ENCODE measurements around the gene NOTUM.

DNA sequence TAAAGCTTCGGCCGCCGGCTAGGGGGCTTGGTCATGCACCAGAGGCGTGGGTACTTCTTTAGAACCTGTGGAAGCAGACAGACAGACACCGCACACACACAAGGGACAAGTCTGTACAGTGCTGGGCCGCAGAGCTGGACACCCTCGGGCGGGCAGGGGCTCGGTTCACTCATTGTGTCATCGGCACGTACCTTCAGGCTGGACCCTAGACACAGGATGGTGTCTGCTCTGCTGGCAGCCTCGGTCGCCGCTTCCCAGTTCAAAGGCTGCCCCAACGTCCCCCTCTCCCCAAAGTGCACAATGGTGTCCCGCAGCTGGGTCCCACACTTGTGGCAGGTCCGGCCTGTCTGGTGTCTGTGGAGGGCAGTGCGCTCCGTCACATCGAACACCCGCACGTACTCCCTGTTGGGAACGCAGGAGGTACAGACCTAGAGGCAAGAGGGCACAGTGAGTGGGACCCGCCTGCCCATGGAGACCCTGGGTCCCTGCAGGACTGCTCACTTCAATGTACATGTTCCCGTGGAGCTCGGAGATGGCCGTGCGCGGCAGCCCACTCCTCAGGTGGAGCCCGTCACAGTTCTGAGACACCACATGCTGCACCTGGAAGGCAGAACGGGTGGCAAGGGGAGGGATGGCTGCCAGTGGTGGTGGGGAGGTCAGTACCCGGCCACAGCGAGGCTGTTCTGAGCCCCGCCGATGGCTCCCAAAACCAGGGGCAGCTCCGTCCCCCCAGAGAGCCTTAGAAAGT, 46.7 kb downstream of the NOTUM start:
- TF ChIP-seq POLR2A (IDR thresholded peaks at IDR 0.05; ENCODE audit: low read depth, low read length) (no peak), EZH2 (IDR thresholded peaks at IDR 0.05; ENCODE audit: borderline replicate concordance, low read depth, low read length, severe bottlenecking) (no peak), FOS (IDR thresholded peaks at IDR 0.05; ENCODE audit: borderline replicate concordance, insufficient read depth, low read length) (no peak), JUN (IDR thresholded peaks at IDR 0.05; ENCODE audit: borderline replicate concordance, insufficient read depth, insufficient read length, low read depth) (no peak), POLR2AphosphoS5 (IDR thresholded peaks at IDR 0.05; ENCODE audit: insufficient read depth, low read depth, low read length) (no peak)
- TF ChIP-seq, protein P1, sequence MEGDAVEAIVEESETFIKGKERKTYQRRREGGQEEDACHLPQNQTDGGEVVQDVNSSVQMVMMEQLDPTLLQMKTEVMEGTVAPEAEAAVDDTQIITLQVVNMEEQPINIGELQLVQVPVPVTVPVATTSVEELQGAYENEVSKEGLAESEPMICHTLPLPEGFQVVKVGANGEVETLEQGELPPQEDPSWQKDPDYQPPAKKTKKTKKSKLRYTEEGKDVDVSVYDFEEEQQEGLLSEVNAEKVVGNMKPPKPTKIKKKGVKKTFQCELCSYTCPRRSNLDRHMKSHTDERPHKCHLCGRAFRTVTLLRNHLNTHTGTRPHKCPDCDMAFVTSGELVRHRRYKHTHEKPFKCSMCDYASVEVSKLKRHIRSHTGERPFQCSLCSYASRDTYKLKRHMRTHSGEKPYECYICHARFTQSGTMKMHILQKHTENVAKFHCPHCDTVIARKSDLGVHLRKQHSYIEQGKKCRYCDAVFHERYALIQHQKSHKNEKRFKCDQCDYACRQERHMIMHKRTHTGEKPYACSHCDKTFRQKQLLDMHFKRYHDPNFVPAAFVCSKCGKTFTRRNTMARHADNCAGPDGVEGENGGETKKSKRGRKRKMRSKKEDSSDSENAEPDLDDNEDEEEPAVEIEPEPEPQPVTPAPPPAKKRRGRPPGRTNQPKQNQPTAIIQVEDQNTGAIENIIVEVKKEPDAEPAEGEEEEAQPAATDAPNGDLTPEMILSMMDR (IDR thresholded peaks at IDR 0.05; ENCODE audit: extremely low read depth in 1 of 2, insufficient read depth in 1 of 2, low read depth in 1 of 2, low read length in 2 of 2): no peak
- TF ChIP-seq, protein P2, sequence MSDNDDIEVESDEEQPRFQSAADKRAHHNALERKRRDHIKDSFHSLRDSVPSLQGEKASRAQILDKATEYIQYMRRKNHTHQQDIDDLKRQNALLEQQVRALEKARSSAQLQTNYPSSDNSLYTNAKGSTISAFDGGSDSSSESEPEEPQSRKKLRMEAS (IDR thresholded peaks at IDR 0.05; ENCODE audit: insufficient read depth, insufficient read length): no peak

Measured in endothelial cell of umbilical vein (primary cell).